ENCODE measurements around the gene MYH7. TPM values are rescaled to one million over a fixed set of nuclear protein-coding genes. Genes with fewer than 3 reads are reported as not detected.
A peak's percentile ranks its signal among the peaks of the same experiment; 100 is the strongest.

Gene MYH7
- total RNA-seq, 1 experiment from 2014 or later, result not detected

GRCh38 chr14:23366426-23366921 is 69.0 kb downstream of the MYH7 start:
- no peak overlapping the region for H3K27ac Mint-ChIP-seq (ENCODE audit: unreplicated experiment)
- H3K27me3 Mint-ChIP-seq (ENCODE audit: unreplicated experiment), result peaks cover 92% of the 10 kb centered on the region
- intact Hi-C loops (cut with micrococcal nuclease; ENCODE audit: unreplicated experiment), result no loop called here
- H3K4me1 Mint-ChIP-seq (ENCODE audit: low read depth, unreplicated experiment), result no peaks in the 10 kb centered on the region
- BruUV-seq (replicated peaks), result no TSS peak
- no peak for TF ChIP-seq CTCF (IDR thresholded peaks at IDR 0.05; ENCODE audit: unreplicated experiment)
- H3K36me3 Mint-ChIP-seq (ENCODE audit: insufficient read depth, unreplicated experiment), result no peaks in the 10 kb centered on the region
- H3K4me3 Mint-ChIP-seq (ENCODE audit: low read depth, unreplicated experiment), result no peak overlapping the region
- CTCF ChIA-PET, result no interaction called here
- no peak for DNase-seq
- no peaks in the 10 kb centered on the region for H3K9me3 Mint-ChIP-seq (ENCODE audit: low read depth, unreplicated experiment)

GRCh38 chr14:23365732-23366425 is 69.6 kb downstream of the MYH7 start:
- H3K36me3 Mint-ChIP-seq (ENCODE audit: insufficient read depth, unreplicated experiment), result no peaks in the 10 kb centered on the region
- CTCF ChIA-PET, result no interaction called here
- H3K4me3 Mint-ChIP-seq (ENCODE audit: low read depth, unreplicated experiment), result no peak overlapping the region
- TF ChIP-seq CTCF (IDR thresholded peaks at IDR 0.05; ENCODE audit: unreplicated experiment), result no peak
- H3K27me3 Mint-ChIP-seq (ENCODE audit: unreplicated experiment), result peaks cover 92% of the 10 kb centered on the region
- H3K9me3 Mint-ChIP-seq (ENCODE audit: low read depth, unreplicated experiment), result no peaks in the 10 kb centered on the region
- H3K27ac Mint-ChIP-seq (ENCODE audit: unreplicated experiment), result no peak overlapping the region
- no TSS peak for BruUV-seq (replicated peaks)
- no peaks in the 10 kb centered on the region for H3K4me1 Mint-ChIP-seq (ENCODE audit: low read depth, unreplicated experiment)
- DNase-seq, result no peak
- intact Hi-C loops (cut with micrococcal nuclease; ENCODE audit: unreplicated experiment), result no loop called here

GRCh38 chr14:23365036-23365731 is 70.3 kb downstream of the MYH7 start, which contains the start of gene EFS:
TSS of gene EFS (minus strand) at chr14:23365172. CDS start at chr14:23365025, 147 bp downstream.
- BruUV-seq (replicated peaks), result no TSS peak

More at GRCh38 chr14:23365036-23365731, 70.3 kb downstream of the MYH7 start, which contains the start of gene EFS:
- intact Hi-C loops (cut with micrococcal nuclease; ENCODE audit: unreplicated experiment), result no loop called here
- TF ChIP-seq CTCF (IDR thresholded peaks at IDR 0.05; ENCODE audit: unreplicated experiment), result no peak
- peaks cover 92% of the 10 kb centered on the region for H3K27me3 Mint-ChIP-seq (ENCODE audit: unreplicated experiment)
- H3K9me3 Mint-ChIP-seq (ENCODE audit: low read depth, unreplicated experiment), result no peaks in the 10 kb centered on the region
- H3K36me3 Mint-ChIP-seq (ENCODE audit: insufficient read depth, unreplicated experiment), result no peaks in the 10 kb centered on the region
- no peaks in the 10 kb centered on the region for H3K4me1 Mint-ChIP-seq (ENCODE audit: low read depth, unreplicated experiment)
- peak within 1 kb of the TSS; percentile 40 for H3K4me3 Mint-ChIP-seq (ENCODE audit: low read depth, unreplicated experiment)
- CTCF ChIA-PET, result no interaction called here
- no peak within 1 kb of the TSS for H3K27ac Mint-ChIP-seq (ENCODE audit: unreplicated experiment)
- peak; percentile 43 for DNase-seq
